Measurements from ENCODE around the gene VSX1.

Gene VSX1

DNA sequence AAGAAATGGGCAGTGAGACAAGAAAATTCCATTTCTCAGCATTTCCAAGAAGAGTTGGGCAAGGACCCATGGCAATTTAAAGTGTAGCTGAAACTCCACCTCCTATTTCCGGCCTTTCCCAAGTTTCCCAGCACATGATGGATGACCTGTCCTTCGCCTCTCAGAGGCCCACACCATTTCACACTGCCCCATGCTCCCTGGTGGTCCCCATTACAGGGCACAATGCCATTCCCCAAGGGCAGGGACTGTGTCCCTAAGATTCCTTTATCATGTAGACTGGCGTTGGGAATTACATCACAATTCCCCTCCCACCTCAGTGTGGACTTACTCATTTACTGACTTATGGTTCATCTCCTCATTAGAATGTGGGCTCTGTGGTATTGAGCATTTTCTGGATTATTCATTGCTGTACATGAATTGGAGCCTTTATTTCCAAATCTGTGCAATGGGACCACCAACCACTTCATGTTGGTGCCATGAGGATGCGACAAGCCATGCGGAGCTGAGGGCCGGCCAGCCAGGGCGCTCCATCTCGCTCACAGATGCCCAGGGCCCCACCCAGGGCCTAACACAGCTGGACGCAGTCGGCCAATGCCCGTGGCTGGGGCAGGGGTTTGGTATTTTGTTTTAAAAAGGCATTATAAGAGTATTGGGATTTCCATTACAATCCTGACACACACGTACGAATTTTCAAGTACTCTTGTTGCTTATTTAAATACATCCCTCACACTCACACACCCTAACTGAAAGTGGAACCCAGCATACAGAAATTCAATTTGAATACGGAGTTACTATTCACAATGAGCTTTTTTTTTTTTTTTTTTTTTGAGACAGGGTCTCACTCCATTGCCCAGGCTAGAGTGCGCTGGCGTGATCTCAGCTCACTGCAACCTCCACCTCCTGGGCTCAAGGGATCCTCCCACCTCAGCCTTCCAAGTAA is 29.4 kb downstream of the VSX1 start:
- DNase-seq = no peak

DNA sequence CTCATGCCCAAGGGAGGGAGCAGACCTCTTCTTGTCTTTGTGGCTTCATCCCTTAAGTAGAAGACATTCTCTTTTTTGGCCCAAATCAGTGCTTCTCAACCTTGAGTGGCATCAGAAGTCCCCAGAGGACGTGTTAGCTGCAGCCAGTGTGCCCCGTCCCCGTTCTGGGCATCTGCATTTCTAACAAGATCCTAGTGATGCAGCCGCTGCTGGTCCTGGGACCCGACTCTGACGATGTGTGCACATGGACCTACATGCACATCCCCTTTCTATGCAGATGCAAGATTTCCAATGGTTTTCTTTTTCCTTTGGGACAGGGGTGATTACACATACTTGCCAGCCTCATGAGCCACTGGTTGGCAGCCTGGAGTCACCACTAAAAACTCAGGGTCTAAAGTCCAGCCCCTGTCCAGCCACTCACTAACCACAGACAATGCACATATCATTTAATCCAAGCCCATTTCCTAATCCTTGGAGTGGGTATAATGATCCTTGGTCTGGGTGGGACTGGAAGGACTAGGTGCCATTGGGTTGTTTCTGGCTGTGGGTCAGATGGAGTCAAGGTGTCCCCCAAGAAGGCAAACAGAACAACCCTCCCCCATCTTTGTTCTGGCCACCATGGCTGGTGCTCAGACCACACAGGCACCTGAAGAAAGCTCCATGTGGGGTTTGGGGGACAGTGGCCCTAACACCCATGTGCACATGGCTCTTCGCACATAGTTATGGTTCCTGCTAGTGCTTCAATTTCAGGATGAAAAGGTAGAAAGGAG is 30.4 kb downstream of the VSX1 start:
- no peak for DNase-seq

DNA sequence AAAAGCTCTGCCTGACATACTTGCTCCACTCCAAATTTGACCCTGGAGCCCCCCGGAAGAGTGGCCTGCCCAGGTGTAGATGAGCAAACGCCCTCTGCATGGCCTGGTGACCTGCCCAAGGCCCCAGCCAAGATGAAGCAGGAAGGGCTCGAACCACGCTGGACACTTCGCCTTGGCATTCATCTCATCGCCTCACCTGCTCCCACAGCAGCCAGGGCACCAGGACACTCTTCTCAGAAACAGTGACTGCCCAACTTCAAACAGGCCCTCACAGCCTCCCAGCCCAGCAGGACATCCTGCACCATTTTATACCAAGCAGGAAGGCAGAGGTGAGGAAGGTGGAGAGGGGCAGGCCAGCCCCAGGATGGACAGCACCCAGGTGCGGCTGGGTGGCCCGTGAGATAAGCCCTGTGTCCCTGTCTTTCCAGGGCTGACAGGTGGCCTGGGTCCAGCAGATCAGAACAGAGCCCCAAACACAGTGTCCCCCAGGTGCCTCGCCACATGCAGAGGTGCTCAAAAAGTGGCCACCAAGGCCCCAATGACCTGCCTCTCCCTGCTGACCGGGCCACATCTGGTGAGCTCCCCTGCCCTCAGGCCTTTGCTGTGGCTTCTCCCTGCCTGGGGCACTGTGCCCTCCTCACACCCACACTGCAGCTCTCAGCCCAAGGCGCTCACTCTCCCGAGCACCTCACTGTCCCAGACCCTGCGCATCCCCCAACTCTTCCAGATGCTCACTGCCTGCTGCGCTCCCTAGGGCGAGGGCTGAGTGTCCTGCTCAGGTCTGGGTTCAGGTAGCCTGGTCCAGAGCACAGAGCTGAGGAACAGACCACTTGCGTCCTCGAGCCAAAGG is 31.2 kb downstream of the VSX1 start:
- DNase-seq = no peak

DNA sequence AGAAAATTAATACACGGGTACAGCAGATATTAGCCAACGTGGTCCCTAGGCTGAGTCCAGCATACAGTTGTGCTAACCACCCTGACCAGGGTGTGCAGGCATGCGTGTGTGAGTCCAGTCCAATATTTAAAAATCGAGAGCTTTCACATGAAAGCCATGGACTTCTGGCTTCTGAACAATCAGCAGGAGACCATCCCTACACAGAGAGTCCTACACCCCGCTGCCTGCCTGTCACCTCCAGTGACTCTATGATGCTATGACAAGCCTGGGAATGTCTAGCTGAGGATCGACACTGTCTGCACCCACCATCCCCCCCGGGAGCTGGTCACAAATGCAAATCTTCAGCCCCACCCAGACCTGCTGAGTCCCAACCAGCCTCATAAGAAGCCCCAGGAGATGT is 31.9 kb downstream of the VSX1 start:
- no peak for DNase-seq

DNA sequence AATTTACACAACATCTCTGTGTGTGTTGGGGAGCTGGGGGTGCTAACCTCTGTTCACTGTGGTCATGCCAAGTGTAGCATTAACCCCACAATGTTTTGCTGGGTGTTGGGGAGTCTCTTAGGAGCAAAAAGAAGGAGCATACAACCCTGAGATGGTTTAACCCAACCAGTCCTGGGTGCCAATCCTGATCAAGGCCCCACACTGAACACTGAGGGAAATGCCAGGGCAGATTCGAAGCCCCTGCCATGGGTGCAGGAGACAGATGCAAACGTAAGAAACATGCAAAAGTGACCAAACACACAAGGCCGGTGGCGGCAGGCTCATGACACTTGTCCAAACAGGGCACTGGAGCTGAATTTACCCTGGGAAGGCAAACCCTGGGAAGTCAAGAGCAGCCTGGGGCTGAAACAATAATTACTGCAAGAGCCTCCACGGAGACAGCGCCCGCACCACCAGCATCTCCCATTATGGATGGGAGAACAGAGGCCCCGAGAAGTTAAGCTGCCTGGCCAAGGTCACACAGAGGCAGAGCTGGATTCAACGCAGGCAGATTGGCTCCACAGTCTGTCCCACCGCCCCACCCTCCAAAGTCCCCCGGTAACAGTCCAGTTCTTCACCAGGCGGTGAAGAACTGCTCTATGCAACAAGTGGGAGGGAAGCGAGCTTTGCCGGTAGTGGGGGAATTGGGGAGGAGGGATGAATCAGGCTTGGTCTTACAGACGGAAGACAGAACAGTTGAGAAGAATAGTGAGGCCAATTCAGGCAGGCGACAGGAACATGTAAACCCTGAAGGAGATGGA is 32.5 kb downstream of the VSX1 start:
- DNase-seq = no peak

DNA sequence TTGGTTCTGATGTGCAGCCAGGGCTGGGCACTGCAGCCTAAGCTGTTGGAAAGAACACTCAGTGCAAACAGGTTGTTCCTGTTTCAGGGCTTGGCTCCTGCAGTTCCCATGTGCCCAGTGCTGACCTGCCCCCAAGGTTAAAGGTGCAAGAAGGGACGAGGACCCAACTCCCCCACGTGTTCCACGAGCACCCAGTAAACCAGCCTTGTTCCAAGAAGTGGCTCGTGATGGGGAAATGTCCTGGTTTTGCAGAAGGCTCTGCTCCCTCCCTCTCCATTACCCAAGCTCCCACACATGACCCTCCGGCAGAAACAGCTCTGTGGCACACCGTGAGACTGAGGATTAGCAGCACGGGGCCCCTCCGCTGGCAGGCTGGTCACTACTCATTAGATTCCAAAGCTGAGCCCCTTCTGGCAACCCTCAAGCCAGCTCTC is 33.4 kb downstream of the VSX1 start:
- no peak for DNase-seq

DNA sequence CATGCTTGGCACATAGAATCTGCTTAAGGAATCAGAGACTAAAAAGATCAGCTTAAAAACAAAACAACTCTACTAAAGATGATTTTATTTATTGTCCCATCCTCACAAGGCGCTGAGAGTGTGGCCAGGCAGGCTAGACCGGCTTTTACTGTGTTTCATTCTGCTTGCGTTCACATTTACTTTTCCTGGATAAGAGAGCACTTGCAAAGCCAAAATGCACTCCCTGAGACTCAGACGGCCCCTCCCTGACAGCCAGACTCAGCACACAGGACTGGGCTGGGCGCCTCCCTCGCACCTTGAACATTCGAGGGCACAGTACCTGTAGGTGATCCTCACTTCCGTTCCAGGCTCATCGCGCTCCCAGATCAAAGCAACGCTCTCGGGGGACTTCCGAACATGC is 34.2 kb downstream of the VSX1 start:
- DNase-seq = no peak

DNA sequence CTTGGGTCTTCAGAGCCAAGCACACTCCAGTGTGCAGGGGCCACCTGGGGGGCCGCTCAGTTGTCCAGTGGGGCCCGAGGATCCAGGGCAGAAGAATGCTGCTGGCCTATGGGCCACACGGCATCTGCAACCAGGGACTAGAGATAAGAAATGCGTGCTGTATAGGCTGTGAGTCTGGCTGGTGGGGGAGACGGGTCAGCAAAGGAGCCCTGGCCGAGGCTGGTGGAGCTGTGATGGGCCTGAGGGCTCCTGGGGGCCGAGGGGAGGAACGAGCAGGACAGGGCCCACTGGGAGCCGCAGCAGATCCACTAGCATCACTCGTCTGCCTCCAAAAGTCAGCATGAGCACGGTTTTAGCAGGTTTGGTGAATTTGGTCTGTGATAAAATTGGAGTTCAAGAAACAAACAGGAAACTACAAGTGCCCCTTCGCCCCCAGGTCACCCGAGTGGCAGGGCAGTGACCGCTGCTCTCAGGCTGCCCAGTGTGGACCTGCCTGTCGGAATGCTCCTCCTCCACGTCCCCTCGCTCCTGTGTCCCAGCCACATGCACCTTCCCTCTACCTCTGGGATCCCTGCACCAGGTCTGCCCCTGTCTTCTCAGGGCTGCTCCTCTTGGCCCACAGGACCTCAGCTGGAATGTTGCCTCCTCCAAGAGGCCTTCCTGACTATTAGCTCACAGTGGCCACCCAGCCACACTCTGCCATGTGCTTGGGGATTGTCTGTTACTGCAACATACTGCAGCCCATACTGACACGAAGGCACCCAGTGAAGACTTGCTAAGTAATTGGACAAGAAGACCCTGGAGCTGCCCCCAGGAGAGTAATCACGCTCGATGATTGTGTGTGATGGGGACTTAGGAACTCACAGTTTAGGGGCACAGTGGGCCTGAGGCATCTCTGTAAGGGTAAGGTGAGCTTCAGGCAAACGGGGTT is 34.9 kb downstream of the VSX1 start:
- DNase-seq = no peak

DNA sequence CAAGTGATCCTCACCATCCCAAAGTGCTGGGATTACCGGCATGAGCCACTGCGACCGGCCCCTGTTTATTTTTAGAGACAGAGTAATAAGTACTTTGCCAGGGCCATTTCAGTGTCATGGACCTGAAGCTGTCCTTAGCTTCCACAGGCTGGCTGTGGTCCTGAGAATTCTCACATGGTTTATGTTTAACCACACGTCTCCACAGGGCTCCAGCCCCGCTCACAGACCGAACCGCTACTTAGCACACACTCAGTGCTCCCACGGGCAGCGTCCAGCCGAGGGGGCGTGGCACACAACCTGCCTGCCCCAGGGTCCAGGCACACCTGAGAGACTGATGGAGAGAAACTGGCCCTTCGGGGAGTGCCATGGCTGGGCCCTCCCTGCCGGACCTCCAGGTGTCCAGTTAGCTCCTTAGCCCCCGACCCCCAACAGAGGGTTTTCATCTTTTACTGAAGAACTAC is 35.7 kb downstream of the VSX1 start:
- no peak for DNase-seq

DNA sequence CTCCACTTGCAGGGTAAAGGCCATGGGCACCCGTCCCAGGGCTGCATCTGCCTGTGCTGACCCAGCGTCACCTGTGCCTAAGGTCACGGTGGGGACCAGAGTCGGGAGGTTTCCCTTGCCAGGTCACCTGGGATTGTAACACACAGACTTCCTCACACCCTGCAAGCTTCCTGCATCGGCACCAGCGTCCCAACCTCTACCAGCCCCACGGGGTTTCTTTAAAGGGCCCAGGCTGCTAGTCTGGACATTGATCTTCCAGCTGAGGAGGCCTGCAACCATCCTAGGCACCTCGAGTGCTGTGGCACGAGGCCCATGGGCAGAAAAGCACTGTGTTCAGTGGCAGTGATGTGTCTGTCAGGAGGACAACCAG is 36.6 kb downstream of the VSX1 start:
- DNase-seq = no peak

DNA sequence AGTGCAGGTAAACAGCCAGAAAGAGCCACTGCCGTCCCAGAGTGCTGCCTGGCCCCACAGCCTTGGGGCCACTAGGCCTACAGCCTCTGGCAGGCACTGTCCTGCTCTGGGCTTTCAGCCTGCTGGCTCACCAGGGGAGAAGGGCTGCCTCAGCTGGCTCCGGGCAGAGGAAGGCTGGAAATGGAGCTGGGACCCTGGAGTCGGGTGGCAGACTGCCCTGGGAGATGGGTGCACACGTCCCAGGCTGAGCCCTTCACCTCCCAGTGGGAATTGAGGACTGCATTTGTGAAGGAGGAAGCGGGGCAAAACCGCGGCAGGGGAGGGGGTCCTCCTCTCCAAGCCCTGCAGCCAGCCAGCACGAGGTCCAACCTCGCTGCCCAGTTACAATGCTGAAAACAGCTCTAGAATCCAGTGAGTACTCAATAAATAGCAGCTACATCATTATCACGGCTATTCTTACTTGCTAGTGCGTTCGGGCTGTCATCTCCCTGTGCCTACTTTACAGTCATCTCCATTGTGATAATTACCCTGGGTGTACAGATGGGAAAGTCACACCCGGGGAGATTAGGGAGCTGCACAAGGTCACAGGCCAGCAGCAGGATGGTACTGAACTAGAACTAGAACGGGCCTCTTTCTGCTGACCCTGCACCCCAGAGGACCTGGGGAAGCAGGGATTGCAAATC is 37.1 kb downstream of the VSX1 start:
- no peak for DNase-seq

DNA sequence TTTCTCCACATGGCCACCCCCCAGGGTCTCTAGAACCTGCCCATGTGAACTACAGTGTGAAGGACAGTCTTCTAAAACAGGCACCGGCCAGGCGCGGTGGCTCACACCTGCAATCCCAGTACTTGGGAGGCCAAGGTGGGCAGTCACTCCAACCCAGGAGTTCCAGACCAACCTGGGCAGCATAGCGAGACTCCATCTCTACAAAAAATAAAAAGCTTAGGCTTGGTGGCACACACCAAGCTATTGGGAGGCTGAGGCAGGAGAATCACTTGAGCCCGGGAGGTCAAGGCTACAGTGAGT is 37.7 kb downstream of the VSX1 start:
- DNase-seq = no peak

DNA sequence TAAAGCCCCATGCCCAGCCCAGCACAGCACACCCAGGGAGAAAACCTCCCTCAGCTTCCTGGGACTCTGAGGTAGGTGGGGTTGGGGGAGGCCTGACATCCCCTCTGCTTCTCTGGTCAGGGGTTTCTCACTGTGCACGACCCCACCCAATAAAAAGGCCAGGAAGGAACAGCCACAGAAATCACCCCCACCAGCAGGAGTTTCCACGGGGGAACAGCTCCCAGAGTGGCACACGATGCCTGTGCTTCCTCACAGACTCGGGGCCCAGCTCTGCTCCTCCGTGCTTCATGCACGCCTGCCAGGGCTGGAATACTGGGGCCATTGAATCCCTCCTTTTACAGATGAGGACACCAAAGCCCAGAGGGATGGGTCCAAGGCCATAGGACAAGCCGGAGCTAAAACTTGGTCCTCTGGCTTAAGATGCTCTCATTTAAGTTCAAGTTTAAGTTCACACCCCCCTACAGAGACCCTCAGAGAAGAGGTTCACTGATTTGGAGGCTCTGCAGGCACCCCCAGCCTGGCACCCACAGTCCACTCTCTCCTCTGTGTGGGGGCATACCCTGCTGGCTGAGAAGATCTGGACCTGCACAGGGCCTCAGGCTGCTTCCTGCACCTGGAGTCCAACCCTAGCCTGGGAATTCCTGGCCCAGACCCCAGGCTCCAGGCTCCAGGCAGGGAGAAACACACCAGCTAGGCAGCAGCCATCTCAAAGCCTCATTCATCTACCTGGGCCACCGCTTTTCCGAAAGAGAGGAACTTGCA is 38.3 kb downstream of the VSX1 start:
- DNase-seq = no peak

DNA sequence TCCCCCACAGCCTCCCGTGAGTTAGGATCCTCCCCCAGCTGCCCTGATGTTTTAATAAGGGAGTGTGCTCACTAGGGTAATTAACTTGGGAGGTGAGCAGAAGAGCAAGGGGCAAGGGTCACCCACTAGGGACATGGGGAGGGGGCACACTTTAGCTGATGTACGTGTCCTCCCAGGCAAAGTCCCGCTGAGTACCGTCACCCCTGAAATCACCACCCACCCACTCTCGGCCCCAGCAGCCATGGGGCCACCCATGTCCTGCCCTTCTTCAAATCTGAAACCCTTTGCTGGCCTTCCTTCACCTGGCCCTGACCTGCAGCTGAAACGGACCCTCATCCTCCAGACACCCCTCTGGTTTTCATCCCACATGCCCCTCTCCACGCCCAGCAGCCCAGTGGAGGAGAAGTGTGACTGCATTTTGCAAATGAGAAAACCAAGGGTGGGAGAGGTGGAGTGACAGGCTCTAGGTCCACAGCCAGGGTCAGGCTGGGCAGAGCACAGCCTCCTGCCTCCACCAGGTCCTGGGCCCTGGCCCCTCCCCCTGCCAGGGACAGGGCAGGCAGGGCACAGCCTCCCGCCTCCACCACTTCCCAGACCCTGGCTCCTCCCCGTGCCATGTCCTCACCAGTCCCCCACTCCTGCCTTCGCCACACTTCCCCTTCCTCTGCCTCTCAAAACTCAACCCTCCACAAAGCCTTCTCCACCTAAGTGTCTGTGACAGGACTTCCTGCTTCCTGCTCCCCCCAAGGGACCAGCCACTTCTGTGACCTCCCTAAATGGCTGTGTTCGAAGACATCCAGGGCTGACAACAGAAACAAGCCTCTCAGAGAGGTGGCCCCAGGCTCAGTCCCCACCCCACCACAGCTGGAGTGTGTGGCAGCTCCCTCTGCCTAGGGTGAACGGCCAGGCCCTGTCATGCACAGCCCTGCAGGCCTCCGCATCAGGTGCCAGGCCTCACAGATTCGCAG is 39.1 kb downstream of the VSX1 start:
- DNase-seq = peak; percentile 89

DNA sequence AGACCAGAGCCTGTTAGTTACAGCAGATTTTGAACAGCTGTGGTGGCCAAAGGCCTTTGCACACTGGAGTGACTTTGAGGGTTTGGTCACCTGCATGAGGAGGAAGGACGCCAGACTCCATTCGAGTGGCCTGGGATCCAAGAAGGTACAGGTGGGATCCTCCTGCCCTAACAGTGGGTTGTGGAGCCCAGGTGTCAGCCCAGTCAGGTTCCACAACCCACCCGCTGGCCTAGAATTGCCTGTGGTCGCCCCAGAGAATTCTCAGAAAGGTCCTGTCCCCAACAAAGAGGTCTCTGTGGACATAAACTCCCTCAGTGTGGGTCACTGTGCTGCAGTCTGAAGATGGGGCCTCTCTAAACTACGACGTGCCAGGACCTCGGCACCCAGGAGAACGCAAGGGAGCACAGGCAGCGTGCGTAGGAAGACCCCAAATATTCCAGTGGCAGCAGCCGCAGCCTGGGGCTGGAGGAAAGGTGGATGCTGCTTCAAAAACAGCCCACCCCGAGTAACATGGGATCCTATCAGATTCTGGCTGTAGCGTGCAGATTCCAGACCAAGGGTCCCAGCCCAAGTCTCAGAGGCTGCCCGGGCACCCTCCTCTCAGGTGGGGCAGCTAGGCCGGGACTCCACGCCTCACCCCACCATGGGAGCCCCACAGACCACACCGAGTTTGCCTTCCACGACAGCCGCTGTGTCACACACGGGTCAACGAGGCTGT is 40.0 kb downstream of the VSX1 start:
- DNase-seq = no peak

DNA sequence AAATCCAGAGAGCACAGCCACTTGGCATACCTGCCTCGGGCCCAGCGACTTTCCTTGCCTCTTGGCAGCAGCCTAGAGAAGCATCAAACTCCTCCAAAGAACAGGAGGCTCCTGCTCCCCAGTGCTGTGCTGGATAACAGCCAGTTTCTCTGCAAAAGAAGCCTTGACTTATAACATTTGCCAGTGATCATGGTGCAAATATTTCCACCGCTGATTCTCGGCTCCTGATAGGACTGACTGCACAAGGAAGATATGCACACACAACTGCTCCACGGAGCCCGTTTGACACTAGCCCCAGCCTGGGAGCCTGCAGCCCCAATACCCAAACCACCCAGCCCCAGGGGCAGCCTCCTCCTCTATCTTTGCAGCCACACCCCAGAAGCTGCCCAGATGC is 41.5 kb downstream of the VSX1 start:
- DNase-seq = no peak

DNA sequence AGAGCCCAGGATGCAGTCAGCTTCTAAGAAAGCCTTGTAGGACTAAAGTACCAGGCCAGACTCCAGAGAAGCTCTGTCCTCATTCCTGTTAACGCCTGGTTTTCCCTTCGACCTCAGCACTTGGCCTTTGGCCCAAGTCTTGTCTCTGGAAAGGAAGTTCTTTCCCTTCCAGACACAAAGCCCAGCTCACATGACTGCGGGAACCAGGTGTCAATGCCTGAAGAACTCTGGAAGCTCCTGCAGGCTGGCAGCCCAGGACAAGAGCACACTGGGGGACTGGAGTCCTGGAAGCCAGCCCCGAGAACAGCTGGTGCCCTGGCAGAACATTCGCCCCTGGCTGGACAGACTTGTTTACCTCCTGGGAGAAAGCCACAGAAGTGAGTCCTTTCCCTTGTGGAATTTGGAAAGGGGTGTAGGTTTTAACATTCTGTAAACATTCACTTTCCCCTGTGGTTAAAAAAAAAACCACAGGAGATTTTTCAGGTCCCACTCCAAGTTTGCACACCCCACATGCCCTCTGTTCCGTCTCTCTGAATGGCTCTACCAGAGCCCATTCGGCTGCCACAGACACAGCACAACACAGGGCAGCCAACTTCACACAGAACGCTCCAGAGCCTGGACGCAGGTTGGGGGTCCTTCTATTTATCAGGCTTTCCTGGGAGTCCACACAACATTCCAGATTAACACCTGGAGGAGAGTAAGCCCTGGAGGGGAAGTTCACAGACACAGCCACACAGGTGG is 42.1 kb downstream of the VSX1 start:
- no peak for DNase-seq
